ENCODE measurements around the gene WASHC3.

DNA sequence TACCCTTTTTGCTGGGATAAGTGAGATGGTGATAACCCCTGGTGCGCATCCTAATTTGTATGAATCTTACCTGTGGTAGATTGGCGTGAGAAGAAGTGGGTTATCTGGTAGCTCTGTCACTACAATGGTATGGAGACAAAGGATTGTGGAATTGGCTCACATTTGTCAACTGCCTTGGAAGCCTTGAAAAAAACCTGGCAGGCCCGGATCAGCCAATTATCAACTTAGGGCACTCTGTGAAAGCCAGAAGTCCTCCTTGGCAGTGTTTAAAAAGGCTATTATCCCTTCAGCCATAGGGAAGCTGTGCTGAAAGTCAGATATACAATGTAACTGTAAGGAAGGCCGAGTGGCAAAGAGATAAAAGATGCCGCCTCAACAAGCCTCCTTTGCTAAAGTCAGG lies 56.5 kb downstream of the WASHC3 start:
- TF ChIP-seq, protein P1, sequence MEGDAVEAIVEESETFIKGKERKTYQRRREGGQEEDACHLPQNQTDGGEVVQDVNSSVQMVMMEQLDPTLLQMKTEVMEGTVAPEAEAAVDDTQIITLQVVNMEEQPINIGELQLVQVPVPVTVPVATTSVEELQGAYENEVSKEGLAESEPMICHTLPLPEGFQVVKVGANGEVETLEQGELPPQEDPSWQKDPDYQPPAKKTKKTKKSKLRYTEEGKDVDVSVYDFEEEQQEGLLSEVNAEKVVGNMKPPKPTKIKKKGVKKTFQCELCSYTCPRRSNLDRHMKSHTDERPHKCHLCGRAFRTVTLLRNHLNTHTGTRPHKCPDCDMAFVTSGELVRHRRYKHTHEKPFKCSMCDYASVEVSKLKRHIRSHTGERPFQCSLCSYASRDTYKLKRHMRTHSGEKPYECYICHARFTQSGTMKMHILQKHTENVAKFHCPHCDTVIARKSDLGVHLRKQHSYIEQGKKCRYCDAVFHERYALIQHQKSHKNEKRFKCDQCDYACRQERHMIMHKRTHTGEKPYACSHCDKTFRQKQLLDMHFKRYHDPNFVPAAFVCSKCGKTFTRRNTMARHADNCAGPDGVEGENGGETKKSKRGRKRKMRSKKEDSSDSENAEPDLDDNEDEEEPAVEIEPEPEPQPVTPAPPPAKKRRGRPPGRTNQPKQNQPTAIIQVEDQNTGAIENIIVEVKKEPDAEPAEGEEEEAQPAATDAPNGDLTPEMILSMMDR (conservative IDR thresholded peaks at IDR 0.05), result no peak
- TF ChIP-seq EZH2 (IDR thresholded peaks at IDR 0.05; ENCODE audit: low read depth), result no peak
